Activated T-cell treated with anti-CD3 and anti-CD28 coated beads for 48 hours (primary cell): ENCODE measurements around the gene INSM1.

Source experiments
- DNase-seq: peaks from one replicate; pipeline ENCODE4 v3.0.0-alpha.2; 2020; ENCODE audit warnings: low read depth

INSM1 gene

DNA sequence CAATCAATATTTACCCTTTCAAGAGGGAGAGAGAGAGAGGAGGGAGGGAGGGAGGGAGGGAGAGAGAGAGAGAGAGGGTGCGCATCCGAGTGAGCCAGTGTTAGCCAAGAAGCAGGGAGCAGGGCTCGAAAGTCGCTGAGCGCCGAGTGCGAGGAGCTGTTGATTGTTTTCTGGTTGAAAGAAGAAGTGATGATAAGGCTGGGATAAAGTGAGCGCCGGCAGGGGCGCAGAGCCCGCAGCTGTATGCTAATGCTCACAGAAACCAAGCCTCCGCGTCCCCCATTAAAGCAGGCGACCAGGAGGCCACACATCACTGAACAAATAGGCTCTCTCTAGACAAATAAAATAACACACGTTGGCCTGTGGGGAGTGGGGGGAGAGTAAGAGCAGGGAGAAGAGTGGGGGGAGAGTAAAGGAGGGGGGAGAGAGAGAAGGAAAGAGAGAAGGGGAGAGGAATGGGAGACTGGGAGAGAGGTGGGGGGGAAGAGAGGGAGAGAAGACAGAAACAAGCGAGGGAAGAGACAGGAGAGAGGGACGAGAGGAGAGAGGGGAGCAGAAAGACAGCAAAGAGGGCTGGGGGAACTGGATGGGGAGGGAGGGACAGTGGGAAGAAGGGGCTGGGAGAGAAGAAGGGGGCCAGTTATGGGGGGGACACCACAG lies 5.0 kb upstream of the INSM1 start:
- DNase-seq, result no peak

DNA sequence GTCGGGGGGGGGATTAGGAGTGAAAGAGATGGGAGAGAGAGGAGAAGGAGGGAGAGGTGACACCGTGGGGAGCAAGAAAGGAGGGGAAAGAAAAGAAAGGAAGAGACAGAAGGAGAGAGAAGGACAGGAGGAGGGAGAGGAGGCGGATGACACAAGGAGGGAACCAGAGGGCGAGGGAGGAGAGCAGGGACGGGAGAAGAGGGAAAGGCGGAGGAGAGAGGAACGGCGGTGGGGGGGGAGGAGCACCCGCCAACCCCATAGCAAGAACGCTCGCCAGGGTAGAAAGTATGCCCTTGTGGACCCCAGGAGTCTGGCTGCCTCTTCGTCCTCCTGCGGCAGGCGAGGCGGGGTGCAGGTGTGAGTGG lies 4.5 kb upstream of the INSM1 start:
- DNase-seq, result no peak

DNA sequence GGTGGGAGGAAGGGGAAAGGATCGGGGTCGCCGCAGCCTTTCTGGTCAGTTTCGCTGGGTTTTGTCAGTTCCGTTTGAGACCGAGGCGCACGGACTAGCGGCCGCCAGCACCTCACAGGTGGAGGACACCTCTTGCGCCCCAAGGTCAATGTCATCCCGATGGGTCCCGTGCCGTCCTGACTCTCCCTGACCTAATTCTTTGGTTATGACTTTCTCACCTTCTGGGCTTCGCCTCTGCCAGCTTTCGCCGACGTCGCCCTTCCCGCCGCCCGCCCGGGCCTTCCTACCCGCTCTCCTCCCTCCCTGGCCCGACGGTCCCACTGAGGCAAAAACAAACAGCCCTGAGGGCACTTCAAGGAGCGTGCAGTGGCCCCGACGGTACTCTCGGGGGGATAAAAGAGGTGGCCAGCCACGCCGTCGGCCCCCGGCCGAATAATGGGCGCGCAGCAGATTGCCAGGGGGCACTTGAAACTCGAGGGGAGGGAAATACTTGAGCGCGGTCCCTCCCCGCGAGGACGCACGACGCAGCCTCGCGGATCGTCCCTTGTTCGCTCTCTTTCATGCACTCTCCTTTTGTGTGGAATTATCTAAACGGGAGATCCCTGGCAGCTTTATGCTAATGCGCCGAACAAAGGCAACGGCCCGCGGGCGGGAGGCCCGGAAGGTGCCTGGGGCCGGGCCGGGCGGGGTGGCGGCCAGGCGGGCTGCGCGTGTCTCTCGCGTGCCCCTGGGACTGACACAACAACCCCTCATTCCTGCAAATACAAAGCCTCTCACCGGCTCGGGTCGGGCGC lies 3.9 kb upstream of the INSM1 start:
- no peak for DNase-seq

DNA sequence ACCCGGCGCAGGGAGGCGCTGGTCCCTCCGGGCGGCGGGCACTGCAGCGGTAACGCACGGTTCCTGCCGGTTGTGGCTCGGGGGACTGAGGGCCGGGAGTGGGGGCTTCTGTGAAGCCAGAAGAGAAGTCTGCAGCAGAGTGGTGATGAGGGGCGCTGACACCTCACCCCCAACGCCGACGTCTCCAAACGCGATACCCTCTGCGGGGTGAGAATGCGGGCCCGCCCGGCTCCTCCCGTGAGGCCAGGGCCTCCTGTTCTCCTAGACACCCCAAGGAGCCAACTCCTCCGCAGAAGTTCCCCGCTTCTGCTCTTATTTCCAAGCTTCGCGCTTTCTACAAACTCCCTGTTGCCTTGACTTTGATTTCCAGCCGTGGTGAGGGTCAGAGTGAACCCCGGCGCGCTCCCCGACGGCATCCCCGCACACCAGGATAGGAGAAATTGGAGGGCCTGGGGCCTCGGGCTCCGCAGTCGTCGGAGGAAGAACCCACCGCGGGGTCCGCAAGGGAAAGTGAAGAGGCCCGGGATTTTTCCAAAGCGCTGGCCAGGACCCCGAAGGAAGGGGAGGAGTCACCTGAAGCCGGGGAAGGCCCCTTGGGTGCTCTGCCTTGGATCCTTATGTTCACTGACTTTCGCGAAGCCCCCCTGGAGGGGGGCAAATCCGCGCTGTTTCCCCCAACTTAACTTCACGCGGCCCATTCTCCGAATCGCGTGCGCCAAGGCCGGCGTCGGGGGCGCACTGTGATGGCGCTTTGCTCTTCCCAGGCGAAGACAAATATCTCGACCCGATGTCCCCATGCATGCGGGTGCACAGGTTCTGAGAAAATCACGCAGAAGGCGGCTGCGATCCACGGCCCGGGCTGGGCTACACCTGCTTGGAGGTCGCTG lies 3.1 kb upstream of the INSM1 start:
- no peak for DNase-seq

DNA sequence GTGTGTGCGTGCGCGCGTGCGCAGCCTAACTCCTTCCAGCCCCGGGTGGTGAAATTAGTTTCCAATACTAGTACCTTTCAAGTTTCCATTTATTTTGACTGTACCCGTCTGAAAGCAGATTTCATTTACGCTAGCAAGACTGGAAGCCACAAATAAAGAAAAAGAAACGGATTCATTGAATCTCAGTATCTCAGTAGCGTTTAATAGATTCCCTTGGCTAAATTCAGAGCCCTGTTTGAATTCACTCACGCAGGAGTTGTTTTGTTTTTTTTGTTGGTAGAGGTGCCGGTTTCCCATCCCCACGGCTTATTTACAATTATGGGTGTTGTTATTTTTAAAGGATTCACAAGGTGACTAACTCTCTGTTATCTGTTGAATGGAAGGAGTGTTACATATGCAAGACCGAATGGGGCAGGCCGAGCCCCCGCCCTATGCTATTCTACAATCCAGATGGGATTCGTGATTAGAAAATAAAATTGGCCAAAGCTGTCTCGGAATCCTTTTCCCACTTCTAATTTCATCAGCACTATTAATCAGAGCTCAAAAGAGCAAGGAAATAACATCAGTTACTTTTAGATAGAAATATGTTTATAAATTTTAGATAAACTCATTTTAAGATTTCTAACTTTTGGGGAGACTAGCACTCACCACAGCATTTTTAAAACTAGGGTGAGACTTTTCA lies 2.3 kb upstream of the INSM1 start:
- no peak for DNase-seq

DNA sequence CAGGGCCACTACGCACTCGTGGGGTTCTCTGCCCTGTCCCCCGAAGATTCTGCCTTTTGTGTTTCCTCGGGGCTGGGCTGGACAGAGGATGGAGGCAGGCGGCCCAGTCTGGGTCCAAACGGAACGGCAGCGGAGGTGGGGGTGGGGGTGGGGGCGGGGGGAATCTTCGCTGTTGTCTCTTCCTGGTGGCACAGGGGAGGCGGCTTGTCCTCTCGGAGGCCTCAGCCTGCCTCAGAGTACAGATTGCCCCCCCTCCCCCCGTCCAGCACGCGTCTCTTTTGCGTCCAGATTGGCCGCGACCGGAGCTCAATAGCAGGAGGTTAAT lies 1.4 kb upstream of the INSM1 start:
- no peak for DNase-seq

DNA sequence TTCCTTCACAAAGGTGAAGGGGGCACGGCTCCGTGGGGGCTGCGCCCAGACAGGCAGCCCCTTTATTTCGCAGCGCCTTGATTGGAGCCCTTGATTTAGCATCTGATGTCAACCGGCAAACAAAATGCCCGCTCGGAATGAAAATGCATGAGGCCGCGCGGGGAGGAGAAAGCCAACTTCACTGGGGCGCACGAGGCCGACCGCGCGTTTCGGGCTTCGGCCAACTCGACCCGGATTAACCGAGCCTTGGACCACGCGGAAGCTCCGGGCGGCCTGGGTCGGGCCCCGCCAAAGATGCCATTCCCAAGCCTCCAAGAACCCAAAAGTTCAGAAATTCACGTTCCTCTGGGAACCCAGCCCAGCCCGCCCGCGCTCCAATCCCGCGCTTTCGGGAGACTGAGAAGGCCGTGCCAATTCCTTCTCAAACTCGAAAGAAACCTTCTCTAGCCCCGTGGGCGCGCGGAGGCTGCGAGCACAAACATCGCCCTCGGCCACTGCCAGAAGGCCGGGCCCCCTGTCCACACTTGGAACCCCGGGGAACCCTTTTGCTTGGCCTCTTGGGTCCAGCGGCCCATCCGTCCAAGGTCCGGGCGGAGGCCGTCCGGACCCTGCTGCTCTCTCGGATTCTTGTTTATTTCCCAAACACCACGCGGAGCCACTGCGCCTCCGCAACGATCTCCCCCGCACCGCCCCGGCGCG lies 879 bp upstream of the INSM1 start:
- DNase-seq, result no peak

DNA sequence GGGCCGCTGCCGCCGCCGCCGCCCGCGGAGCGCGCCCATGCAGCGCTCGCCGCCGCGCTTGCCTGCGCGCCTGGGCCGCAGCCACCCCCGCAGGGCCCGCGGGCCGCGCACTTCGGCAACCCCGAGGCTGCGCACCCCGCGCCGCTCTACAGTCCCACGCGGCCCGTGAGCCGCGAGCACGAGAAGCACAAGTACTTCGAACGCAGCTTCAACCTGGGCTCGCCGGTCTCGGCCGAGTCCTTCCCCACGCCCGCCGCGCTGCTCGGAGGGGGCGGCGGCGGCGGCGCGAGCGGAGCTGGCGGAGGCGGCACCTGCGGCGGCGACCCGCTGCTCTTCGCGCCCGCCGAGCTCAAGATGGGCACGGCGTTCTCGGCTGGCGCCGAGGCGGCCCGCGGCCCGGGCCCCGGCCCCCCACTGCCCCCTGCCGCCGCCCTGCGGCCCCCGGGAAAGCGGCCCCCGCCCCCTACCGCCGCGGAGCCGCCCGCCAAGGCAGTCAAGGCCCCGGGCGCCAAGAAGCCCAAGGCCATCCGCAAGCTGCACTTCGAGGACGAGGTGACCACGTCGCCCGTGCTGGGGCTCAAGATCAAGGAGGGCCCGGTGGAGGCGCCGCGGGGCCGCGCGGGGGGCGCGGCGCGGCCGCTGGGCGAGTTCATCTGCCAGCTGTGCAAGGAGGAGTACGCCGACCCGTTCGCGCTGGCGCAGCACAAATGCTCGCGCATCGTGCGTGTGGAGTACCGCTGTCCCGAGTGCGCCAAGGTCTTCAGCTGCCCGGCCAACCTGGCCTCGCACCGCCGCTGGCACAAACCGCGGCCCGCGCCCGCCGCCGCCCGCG lies 730 bp downstream of the INSM1 start:
- DNase-seq, result no peak

DNA sequence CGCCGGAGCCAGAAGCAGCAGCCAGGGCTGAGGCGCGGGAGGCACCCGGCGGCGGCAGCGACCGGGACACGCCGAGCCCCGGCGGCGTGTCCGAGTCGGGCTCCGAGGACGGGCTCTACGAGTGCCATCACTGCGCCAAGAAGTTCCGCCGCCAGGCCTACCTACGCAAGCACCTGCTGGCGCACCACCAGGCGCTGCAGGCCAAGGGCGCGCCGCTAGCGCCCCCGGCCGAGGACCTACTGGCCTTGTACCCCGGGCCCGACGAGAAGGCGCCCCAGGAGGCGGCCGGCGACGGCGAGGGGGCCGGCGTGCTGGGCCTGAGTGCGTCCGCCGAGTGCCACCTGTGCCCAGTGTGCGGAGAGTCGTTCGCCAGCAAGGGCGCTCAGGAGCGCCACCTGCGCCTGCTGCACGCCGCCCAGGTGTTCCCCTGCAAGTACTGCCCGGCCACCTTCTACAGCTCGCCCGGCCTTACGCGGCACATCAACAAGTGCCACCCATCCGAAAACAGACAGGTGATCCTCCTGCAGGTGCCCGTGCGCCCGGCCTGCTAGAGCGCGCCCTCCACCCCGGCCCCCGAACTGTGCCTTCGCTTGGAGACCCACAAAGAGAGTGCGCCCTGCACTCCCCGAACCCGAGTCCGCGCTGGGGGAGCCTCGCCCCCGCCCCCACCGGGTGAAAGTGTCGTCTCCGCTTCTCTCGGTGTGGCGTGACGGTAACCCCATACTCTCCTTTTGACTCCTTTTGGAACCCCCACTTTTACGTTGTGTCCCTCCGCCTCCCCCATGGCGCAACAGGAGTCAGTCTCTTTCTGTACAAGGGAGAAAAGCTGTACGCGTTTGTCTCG lies 1.6 kb downstream of the INSM1 start:
- DNase-seq, result no peak

DNA sequence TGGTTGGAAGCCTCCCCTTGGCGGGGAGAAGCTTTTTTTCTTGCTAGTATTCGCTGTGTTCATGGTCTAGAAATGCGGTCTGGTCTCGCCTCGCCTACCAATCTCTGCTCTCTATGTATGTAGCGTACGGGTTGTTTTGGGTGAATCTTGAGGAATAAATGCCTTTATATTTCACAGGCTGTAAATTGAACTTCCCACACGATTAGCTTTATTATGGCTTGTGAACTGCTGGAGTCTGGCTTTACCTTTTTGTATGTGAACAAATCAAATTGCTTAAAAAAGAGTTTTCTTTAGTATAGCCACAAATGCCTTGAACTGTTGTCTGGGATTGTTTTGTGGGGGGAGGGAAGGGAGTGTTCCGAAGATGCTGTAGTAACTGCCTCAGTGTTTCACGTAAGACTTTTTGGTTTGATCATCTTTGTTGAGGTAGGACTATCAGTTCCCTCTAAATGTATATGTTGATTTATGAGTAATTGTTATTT lies 2.2 kb downstream of the INSM1 start:
- no peak for DNase-seq

DNA sequence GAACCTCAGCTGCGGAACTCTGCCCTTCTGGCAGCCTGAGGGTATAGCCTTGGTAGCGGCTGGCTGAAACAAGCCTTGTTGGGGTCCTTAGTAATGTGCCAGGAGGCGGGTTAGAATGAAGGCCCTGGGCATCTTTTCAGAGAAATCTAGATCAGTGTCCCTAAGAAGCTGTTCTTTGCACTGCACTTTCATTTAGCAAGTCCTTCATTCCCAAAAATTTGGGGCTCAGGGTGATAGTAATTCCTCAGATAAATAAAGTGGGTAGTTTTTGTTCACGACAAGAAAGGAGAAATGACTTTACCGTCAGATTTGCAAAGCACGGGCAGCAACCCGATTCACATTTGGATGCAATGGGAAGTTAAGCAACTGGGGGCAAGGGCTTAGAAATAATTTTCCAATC lies 3.2 kb downstream of the INSM1 start:
- DNase-seq, result no peak

DNA sequence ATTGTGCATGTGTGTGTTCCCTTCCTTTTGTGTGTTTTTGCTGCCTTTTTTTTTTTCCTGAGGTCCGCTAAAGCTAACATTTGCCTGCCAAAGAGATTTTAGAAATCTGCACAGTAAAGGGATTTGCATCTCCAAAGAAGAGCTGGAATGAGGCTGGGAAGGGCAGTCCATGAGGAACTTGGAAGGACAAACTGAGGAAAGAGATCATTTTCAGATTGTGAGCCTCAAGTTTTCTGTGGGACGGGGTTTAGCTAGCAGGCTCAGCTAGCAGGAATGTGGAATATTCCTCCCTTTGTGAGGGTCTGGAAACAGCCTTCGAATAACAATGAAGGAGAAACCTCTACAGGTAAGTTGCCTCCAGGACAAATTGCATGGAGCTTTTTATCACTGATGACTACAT lies 3.8 kb downstream of the INSM1 start:
- no peak for DNase-seq

DNA sequence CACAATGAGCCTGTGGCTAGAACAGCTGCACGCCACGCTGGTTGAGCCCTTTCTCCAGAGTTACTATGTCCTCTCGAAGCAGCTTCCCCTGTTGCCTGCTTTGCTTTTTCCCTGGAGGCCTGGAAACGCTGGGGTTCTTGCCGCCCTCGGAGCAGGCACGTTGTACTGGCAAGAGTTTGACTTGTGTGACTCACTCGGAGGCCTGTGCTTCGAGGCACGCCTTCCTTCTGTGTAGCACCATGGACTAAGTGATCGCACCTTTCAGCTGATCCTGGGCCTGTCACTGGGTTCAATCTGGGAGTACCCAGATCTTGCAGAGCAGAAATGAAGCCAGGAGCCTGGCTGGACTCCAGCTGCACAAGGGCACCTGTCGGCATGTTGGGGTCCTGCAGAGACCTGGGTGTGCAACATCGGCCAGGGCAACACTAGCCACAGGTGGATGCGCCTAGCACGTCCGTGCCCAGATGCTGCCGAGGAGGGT lies 5.2 kb downstream of the INSM1 start:
- DNase-seq, result no peak

DNA sequence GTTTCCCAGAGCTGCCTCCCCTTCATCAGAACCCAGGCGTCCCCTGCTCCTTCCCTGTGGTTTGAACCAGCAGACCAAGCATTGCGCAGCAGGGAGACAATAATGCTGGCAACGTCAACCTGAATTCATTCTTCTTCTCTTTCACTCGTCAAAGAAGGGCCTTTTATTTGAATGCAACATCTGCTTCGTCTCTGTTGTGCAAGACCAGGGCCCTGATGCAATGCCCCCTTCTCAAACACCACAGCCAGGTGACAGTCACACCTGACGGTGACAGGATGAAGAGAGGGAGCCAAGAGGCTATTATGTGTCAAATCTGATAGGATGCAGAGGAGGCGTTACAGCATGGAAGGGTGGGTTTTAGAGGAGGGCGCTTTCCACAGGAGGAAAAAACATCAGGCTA lies 8.0 kb downstream of the INSM1 start:
- no peak for DNase-seq

DNA sequence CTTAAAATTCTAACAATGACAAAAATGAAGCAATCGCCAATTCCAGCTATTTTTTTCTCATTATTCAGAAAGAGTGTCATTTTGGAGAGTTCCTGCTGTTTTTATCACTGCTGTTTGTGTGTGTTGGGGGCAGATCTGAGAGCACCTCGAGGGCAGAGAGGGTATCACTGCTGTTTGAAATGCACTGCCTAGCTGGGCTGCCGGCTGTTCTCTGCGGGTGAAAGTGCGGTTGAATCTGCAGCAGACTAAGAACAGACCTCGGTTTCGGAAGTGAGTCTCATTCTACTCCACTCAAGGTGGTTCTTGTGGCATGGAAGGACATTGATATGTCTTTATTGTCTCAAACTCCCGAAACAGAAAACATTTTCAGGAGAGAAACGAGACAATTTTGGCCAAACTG lies 18.3 kb downstream of the INSM1 start:
- DNase-seq, result no peak

DNA sequence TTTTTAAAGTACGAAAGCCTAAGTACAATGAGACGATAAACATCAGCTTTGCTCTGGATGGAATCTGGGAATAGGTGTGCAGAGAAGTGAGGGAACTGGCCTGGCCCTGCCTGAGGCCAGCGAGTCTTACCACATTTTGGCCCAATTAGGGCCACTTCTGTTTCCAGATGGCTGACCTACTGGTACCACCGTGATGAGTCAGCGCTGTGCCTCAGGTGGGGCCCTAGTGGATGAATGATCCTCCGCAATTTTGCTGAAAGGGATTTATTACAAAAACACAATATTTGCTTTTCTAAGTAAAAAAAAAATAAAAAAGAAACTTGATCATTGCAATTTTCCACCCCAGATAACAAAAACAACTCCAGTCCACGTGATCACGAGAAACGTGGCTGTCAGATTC lies 22.5 kb downstream of the INSM1 start:
- no peak for DNase-seq

DNA sequence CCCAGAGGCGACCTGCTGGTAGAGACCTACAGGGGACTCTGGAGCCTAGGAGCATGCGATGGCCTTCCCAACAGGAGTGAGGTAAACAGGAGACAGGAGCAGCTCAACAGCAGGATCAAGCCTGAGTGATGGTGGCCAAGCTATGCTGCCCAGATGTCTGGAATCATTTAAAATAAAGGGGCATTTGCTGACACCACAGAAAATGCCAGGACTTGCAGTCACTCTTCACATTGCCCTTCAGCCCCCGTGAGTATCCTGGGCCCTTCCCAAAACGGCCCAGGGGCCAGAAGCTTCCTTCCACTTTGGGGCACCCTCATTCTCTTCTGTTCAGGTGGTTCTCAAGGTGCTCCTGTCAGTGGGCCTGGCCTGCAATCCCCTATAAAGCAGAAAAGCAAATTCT lies 23.2 kb downstream of the INSM1 start:
- DNase-seq, result no peak

DNA sequence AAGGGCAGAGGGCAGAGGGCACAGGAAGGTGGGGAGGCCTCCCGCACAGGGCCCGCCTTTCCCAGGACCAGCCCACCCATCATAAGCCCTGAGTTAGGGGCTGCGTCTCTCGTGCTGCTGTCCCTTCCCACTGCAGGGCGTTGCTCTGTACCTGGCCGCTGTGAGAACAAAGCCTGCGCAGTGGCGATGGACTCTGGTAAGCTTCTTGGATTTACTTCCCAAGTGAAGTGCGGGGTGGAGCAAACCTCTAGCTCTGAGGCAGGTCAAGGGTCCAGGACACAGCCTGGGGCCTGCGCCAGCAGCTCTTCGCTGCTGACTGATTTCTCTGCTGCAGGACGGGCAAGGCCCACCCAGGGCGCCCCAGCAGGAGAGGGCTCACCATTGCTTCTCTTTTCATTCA lies 23.9 kb downstream of the INSM1 start:
- no peak for DNase-seq

DNA sequence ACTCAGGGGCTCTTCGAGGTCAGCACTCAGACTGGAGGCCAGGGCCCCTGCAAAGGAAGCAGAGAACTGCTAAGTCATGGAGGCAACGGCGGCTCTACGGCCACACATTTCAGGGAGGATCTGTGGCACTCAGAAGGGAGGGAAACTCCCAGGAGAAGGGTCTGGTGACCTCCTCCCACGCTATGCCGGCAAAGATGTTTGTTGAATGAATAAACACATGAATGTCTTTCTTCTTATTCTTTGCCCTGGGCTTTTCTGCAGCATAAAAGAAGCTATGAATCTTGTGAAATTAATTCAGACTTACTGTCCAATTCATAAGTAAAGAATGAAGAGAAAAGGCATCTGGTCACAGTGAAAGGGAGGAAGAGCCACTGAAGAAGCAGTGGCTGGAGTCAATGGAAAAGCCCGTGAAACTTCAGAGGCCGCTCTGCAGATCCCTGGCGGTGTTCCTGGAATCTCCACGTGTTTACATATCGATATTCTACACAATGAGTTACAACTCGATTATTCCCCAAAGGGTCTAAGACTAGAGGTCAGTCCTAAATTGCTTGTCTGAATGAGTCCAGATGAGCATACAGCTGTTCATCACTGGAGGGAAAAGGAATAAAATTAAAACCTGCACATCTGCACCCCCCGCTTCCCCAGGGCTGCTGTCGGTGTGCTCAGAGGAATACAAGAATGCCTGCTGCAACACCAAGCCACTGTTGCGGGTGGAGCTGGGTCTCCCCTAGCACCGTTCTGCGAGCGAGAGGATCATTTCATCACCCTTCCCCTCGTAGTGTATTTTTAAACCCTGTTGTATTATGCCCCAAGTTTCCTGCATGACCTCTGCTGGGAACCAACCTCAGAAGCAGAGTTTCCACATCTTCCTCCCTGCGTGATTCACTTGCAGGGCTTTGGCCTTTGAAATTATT lies 25.6 kb downstream of the INSM1 start:
- no peak for DNase-seq
